ENCODE measurements around the gene MYL5. TPM values are rescaled to one million over a fixed set of nuclear protein-coding genes. Genes with fewer than 3 reads are reported as not detected.

The MYL5 gene
- total RNA-seq, 4 donors from 2014 or later = 5.2 to 32.8 (median 12.9) TPM

GRCh38 chr4:709348-709747 is 35.0 kb downstream of the MYL5 start:
- WGBS, 2 donors = 88 to 95% methylated on average over 6 of the region's 6 CpGs
- H3K27me3 ChIP-seq = no peaks in the 10 kb centered on the region
- H3K4me1 ChIP-seq = peaks cover 0 to 45% (median 16%) of the 10 kb centered on the region in 4 donors
- H3K36me3 ChIP-seq = peaks cover 0 to 16% (median 0%) of the 10 kb centered on the region in 3 donors
- no peak for DNase-seq (ENCODE audit: low spot score in 2 of 2)
- H3K9me3 ChIP-seq = no peaks in the 10 kb centered on the region
- no peak overlapping the region for H3K4me3 ChIP-seq
- no peak overlapping the region for H3K27ac ChIP-seq
- TF ChIP-seq CTCF (IDR thresholded peaks at IDR 0.05) (no peak), EP300 (IDR thresholded peaks at IDR 0.05) (no peak), POLR2A (IDR thresholded peaks at IDR 0.05) (no peak)

- Histone ChIP-seq H3K4me3 (no peak overlapping the region), H3K36me3 (peaks cover 0 to 19% (median 0%) of the 10 kb centered on the region in 3 donors), H3K9me3 (no peaks in the 10 kb centered on the region), H3K27ac (no peak overlapping the region), H3K27me3 (no peaks in the 10 kb centered on the region), H3K4me1 (peaks cover 0 to 40% (median 15%) of the 10 kb centered on the region in 4 donors)
- WGBS, 2 donors = 69 to 94% methylated on average over 9 of the region's 9 CpGs
- TF ChIP-seq POLR2A (IDR thresholded peaks at IDR 0.05) (no peak), EP300 (IDR thresholded peaks at IDR 0.05) (no peak), CTCF (IDR thresholded peaks at IDR 0.05) (no peak)
- no peak for DNase-seq (ENCODE audit: low spot score in 2 of 2)
These were observed 35.8 kb downstream of the MYL5 start for GRCh38 chr4:710116-710515.

- TF ChIP-seq EP300 (IDR thresholded peaks at IDR 0.05) = no peak
- TF ChIP-seq POLR2A (IDR thresholded peaks at IDR 0.05) = no peak
- no peak for TF ChIP-seq CTCF (IDR thresholded peaks at IDR 0.05)
- DNase-seq (ENCODE audit: low spot score in 2 of 2) = no peak
- WGBS, 2 donors = 75 to 85% methylated on average over 13 of the region's 13 CpGs
These were observed 36.6 kb downstream of the MYL5 start for GRCh38 chr4:710916-711315.

GRCh38 chr4:712093-712492 is 37.8 kb downstream of the MYL5 start:
- no peaks in the 10 kb centered on the region for H3K27me3 ChIP-seq
- H3K36me3 ChIP-seq = peaks cover 0 to 19% (median 0%) of the 10 kb centered on the region in 3 donors
- H3K27ac ChIP-seq = no peak overlapping the region
- H3K4me1 ChIP-seq = peaks cover 0 to 29% (median 12%) of the 10 kb centered on the region in 4 donors
- no peaks in the 10 kb centered on the region for H3K9me3 ChIP-seq
- DNase-seq (ENCODE audit: low spot score in 2 of 2) = no peak
- no peak overlapping the region for H3K4me3 ChIP-seq
- 33 to 42% methylated on average over 3 of the region's 3 CpGs for WGBS, 2 donors
- TF ChIP-seq CTCF (IDR thresholded peaks at IDR 0.05) (no peak), EP300 (IDR thresholded peaks at IDR 0.05) (no peak), POLR2A (IDR thresholded peaks at IDR 0.05) (no peak)

More at GRCh38 chr4:710916-711315, 36.6 kb downstream of the MYL5 start:
- H3K27me3 ChIP-seq = no peaks in the 10 kb centered on the region
- H3K9me3 ChIP-seq = no peaks in the 10 kb centered on the region
- peaks cover 0 to 19% (median 0%) of the 10 kb centered on the region in 3 donors for H3K36me3 ChIP-seq
- no peak overlapping the region for H3K4me3 ChIP-seq
- H3K27ac ChIP-seq = no peak overlapping the region
- peaks cover 0 to 38% (median 14%) of the 10 kb centered on the region in 4 donors for H3K4me1 ChIP-seq

- H3K27me3 ChIP-seq = no peaks in the 10 kb centered on the region
- H3K4me1 ChIP-seq = peaks cover 0 to 28% (median 5%) of the 10 kb centered on the region in 4 donors
- DNase-seq (ENCODE audit: low spot score in 2 of 2) = no peak
- no peak overlapping the region for H3K27ac ChIP-seq
- TF ChIP-seq CTCF (IDR thresholded peaks at IDR 0.05) (no peak), EP300 (IDR thresholded peaks at IDR 0.05) (no peak), POLR2A (IDR thresholded peaks at IDR 0.05) (no peak)
- WGBS, 2 donors = 86 to 92% methylated on average over 7 to 9 of the region's 9 CpGs
- H3K9me3 ChIP-seq = no peaks in the 10 kb centered on the region
- H3K36me3 ChIP-seq = peaks cover 0 to 19% (median 0%) of the 10 kb centered on the region in 3 donors
- H3K4me3 ChIP-seq = no peak overlapping the region
These were observed 38.7 kb downstream of the MYL5 start for GRCh38 chr4:712916-713632.

Data from tibial nerve (tissue), 4 donors.